GM12892 (cell line): ENCODE results near the gene ALK.

Source experiments
- POLR2A ChIP-seq: IDR thresholded peaks from 2 replicates; pipeline ENCODE4 v1.6.1; 2011; ENCODE audit warnings: low read depth, low read length, control low read depth
- POLR2AphosphoS5 ChIP-seq: IDR thresholded peaks from 2 replicates; pipeline ENCODE4 v1.6.1; 2011; ENCODE audit warnings: low read depth, low read length, control low read depth

DNA sequence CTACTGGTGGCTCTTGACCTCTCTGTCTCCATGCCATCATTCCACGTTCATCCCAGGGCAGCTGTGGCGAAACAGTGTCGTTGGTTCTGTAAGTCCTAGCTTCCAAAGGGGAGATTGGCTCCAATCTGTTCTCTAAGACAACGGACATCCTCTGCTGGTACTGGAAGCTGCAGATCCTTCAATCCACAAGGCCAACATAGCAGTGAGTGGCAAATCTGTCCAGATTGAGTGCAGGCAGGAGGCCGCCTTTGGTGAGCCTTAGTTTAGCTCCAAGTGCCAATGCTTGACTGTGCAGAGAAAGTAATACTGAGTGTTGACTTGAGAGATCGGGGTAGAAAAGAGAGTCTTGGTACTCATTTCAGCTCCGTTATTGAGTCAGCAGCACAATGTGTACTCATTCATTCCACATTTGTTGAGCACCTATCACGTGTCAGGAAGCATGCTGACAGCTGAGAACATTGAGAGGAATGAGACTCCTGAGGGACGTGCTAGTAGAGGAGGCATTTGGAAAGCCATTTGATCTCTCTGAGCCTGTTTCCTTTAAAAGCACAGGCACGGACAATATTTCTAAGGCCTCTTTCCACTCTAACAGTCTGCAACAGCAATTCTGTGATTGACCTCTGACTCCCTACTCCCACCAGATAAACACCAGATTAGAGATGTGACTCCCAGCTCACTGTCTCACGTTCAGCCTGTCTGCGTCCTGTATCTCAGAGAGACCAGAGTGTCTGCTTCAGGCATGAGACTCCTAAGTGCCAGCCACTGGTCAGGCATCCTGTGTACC, 500.2 kb downstream of the ALK start:
- no peak for TF ChIP-seq POLR2A
- TF ChIP-seq POLR2AphosphoS5 = no peak
